Progenitor cell of endocrine pancreas (in vitro differentiated cells): ENCODE data around the gene IFI35. TPM values are rescaled to one million over a fixed set of nuclear protein-coding genes. Genes with fewer than 3 reads are reported as not detected.
"Not testable (repeated sequence)": the region's sequence is repeated elsewhere in the genome, so short reads cannot be mapped to it uniquely, and the experiment has no call there.

ENCODE experiments used
- DNase-seq: peaks from one replicate; pipeline ENCODE4 v3.0.0; 2021; ENCODE audit warnings: low spot score; ENCODE audit not compliant: unreplicated experiment
- H3K27ac Mint-ChIP-seq: 2 replicates; pipeline ENCODE4 v1.8.0; 2021; ENCODE audit warnings: mild to moderate bottlenecking, moderate library complexity, mixed read lengths
- H3K27me3 Mint-ChIP-seq: 2 replicates; pipeline ENCODE4 v1.8.0; 2021; ENCODE audit warnings: mixed read lengths
- H3K36me3 Mint-ChIP-seq: 2 replicates; pipeline ENCODE4 v1.8.0; 2022; ENCODE audit warnings: mixed read lengths; ENCODE audit not compliant: insufficient read depth
- H3K4me1 Mint-ChIP-seq: 2 replicates; pipeline ENCODE4 v1.8.0; 2021; ENCODE audit warnings: low read depth, mixed read lengths
- H3K4me3 Mint-ChIP-seq: 2 replicates; pipeline ENCODE4 v1.8.0; 2021; ENCODE audit warnings: low read depth, mild to moderate bottlenecking, moderate library complexity, mixed read lengths
- H3K9me3 Mint-ChIP-seq: 2 replicates; pipeline ENCODE4 v1.8.0; 2021; ENCODE audit warnings: low read depth, mixed read lengths
- total RNA-seq: library from RNA; stranded (reverse); gene quantifications from 2 replicates; pipeline ENCODE4 v1.2.1, GENCODE V29; 2021
- TF ChIP-seq, protein P1 (sequence below): fragments of 200-600 bp; sonication (generic); IDR thresholded peaks from one replicate; pipeline ENCODE4 v1.5.0; 2021; ENCODE audit warnings: antibody characterized with exemption, mild to moderate bottlenecking; ENCODE audit not compliant: unreplicated experiment

IFI35 gene
- total RNA-seq, 1 donor from 2014 or later: 1.6 TPM

DNA sequence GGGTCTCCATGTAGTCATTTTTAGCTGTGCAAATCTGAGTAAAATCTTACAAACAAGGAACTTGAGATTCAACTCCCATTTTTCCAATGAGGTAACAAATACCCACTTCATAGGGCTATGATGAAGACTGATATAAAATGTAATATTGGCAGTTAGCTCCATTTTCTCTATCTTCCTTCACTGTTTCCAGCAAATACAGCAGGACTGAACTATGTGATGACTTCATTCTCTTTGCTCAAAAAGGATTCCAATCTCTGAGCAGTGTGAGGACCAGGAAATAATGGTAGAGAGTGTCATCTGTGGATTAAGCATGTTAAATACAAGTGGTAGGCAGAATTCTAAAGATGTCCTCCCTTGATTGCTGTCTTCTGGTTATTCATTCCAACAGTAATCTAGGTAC is 36.7 kb downstream of the IFI35 start:
- no peak for DNase-seq
- Mint-ChIP-seq H3K27me3 (no peaks in the 10 kb centered on the region), H3K9me3 (no peaks in the 10 kb centered on the region), H3K4me1 (peaks cover 14% of the 10 kb centered on the region), H3K36me3 (no peaks in the 10 kb centered on the region), H3K27ac (peak overlapping the region; percentile 44), H3K4me3 (no peak overlapping the region)
- TF ChIP-seq, protein P1, sequence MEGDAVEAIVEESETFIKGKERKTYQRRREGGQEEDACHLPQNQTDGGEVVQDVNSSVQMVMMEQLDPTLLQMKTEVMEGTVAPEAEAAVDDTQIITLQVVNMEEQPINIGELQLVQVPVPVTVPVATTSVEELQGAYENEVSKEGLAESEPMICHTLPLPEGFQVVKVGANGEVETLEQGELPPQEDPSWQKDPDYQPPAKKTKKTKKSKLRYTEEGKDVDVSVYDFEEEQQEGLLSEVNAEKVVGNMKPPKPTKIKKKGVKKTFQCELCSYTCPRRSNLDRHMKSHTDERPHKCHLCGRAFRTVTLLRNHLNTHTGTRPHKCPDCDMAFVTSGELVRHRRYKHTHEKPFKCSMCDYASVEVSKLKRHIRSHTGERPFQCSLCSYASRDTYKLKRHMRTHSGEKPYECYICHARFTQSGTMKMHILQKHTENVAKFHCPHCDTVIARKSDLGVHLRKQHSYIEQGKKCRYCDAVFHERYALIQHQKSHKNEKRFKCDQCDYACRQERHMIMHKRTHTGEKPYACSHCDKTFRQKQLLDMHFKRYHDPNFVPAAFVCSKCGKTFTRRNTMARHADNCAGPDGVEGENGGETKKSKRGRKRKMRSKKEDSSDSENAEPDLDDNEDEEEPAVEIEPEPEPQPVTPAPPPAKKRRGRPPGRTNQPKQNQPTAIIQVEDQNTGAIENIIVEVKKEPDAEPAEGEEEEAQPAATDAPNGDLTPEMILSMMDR: no peak

DNA sequence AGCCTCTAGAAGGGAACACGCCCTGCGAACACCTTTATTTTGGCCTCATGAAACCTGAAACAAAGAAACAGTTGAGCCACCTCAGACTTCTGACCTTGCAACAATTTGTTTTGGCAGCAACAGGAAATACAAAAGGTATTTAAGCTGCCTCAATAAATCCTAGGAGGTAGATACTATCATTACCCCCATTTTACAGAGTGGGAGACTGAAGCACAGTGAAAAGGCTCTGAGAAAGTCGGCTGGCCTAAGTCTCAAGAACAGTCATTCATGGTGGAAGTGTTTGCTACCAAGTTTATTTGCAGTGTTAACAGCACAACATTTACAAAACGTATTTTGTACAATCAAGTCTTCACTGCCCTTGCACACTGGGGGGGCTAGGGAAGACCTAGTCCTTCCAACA is 37.4 kb downstream of the IFI35 start:
- no peak overlapping the region for H3K27ac Mint-ChIP-seq
- DNase-seq: no peak
- H3K4me3 Mint-ChIP-seq: no peak overlapping the region
- H3K9me3 Mint-ChIP-seq: no peaks in the 10 kb centered on the region
- H3K4me1 Mint-ChIP-seq: peaks cover 14% of the 10 kb centered on the region
- TF ChIP-seq, protein P1: no peak
- no peaks in the 10 kb centered on the region for H3K27me3 Mint-ChIP-seq
- H3K36me3 Mint-ChIP-seq: no peaks in the 10 kb centered on the region

DNA sequence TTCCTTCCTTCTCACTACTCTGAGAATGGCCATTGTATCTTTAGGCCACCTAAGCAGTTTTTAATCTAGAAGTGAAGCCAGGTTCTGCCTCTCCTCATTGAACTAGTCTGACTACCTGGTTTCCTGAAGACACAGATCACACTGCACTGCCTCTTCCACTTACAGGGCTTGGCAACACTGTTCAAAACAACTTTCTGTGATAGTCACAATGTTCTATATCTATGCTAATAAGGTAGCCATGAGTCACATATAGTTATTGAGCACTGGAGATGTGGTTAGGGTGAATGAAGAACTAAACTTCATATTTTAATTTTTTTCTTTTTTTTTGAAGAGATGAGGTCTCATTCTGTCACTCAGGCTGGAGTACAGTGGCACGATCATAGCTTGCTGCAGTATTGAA is 45.4 kb downstream of the IFI35 start:
- DNase-seq: no peak
- Mint-ChIP-seq H3K9me3 (no peaks in the 10 kb centered on the region), H3K4me3 (no peak overlapping the region), H3K27ac (no peak overlapping the region), H3K4me1 (no peaks in the 10 kb centered on the region), H3K27me3 (no peaks in the 10 kb centered on the region), H3K36me3 (peaks cover 12% of the 10 kb centered on the region)
- TF ChIP-seq, protein P1: no peak

DNA sequence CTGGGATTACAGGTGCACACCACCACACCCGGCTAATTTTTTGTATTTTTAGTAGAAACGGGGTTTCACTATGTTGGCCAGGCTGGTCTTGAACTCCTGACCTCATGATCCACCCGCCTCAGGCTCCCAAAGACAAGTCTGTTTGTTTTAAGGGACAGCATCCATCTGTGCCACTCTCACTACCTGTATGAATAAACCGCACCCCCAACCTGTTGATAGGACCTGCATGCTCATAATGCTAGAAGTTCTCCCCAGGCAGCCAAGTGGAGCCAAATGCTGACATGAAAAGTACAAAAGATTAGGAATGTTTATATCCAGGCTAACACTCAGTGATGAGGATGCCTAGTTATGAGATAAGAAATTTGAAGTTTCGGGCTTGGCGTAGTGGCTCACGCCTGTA is 46.4 kb downstream of the IFI35 start:
- H3K9me3 Mint-ChIP-seq, H3K4me3 Mint-ChIP-seq, H3K27me3 Mint-ChIP-seq, H3K27ac Mint-ChIP-seq, DNase-seq, H3K4me1 Mint-ChIP-seq: not testable (repeated sequence)
- peaks cover 13% of the 10 kb centered on the region for H3K36me3 Mint-ChIP-seq

DNA sequence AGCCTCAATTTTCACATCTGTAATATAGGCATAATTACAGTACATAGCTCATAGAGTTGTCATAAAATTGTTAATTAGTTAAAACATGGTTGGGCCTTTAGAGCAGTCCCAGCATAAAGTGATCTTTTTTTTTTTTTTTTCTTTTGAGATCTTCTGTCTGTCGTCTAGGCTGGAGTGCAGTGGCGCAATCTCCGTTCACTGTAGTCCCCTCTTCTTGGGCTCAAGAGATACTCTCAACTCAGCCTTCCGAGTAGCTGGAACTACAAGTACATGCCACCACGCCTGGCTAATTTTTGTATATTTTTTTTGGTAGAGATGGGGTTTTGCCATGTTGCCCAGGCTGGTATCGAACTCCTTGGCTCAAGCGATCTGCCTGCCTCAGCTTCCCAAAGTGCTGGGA is 49.5 kb downstream of the IFI35 start:
- no peak for DNase-seq
- peaks cover 11% of the 10 kb centered on the region for H3K36me3 Mint-ChIP-seq

More for the DNA sequence above, 49.5 kb downstream of the IFI35 start:
- H3K4me3 Mint-ChIP-seq: no peak overlapping the region
- TF ChIP-seq, protein P1: no peak
- no peak overlapping the region for H3K27ac Mint-ChIP-seq
- no peaks in the 10 kb centered on the region for H3K27me3 Mint-ChIP-seq
- no peaks in the 10 kb centered on the region for H3K4me1 Mint-ChIP-seq
- H3K9me3 Mint-ChIP-seq: no peaks in the 10 kb centered on the region
